GM21447 (cell line): ENCODE results near the gene FAM83C.

ENCODE experiments used
- ATAC-seq: cut with Tn5 transposase; IDR thresholded peaks from one replicate; pipeline ENCODE4 v1.9.1; 2021; ENCODE audit not compliant: unreplicated experiment

Gene FAM83C

GRCh38 chr20:35284992-35285805 lies 7.0 kb downstream of the FAM83C start:
- ATAC-seq = no peak

DNA sequence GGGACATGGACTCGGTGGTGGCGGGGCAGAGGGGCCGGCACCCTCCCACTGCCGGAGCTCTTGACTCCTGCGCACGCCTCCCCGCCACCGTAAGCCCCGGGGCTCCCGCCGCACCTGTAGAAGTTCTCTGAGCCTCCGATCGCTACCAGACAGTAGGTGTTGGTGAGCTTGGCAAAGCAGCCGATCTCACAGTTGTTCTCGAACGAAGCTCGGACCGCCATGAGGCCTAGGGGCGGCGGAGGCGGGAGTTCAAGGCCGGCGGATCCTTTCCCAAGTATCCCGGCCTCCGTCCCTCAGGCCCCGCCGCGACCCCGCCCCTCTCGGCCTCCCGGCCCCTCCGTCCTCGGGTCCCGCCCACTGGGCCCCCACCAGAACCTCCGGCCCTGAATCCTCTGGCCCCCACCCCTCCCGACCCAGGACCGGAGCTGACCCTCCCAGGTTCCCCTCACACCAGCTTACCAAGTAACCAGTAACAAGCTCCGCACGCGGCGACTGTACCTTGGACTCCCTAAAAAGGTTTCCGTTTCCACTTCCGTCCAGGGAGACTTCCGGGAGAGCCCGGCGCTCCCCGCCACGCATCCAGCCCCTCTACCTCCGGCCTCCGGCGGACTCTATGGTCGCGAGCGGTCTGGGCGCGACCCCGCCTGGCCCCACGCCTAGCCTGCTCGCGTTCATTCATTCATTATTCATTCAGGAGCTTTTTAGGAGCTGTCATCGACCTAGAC lies 7.8 kb downstream of the FAM83C start, which contains the start of gene EIF6:
EIF6 (minus strand) TSS at position 506 of the 725 bp plus-strand sequence; CDS start at position 221, 285 bp downstream.
- peak; percentile 70 for ATAC-seq

DNA sequence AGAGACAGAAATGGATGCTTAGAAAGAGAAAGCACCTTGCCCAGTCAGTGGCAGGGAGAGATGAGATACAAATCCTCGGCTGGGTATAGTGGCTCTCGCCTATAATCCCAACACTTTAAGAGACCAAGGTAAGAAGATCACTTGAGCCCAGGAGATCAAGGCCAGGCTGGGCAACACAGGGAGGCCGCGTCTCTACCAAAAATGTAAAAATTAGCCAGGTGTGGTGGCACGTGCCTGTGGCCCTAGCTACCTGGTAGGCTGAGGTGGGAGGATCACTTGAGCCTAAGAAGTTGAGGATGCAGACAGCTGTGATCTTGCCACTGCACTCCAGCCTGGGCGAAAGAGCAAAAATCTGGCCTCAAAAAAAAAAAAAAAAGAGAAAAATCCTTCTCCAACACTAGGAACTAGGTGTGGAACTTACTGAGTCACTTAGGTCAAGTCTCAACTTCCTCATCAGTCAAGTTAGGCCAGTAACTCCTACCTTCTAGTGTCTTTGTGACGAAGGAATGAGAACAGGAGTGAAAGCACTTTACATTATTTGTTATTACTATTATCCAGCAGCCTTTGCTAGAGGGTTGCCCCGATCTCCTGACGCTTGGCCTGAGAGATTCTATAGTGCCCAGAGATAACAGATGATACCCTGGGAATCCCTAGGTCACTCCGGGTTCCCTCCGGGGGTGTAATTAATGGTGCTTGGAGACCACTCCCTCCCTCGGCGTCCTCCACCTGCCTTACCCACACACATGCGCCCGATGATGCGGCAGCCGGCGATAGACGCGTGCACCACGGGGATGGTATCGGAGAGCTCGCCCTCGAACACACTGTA lies 8.6 kb downstream of the FAM83C start:
- ATAC-seq = no peak

DNA sequence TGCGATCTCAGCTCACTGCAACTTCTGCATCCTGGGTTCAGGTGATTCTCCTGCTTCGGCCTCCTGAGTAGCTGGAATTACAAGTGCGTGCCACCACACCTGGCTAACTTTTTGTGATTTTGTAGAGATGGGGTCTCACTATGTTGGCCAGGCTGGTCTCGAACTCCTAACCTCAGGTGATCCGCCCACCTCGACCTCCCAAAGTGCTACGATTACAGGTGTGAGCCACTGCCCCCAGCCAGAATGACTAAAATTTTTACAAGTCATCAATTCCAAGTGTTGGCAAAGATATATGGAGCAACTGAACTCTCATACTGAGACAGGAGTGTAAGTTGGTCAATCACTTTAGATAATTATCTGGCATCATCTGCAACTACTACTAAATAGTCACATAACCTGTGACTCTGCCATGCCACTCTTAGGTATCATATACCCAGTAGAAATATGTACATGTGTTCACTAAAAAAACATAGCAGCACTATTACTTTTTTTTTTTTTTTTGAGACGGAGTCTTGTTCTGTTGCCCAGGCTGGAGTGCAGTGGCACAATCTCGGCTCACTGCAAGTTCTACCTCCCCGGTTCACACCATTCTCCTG lies 10.6 kb downstream of the FAM83C start:
- ATAC-seq = no peak

DNA sequence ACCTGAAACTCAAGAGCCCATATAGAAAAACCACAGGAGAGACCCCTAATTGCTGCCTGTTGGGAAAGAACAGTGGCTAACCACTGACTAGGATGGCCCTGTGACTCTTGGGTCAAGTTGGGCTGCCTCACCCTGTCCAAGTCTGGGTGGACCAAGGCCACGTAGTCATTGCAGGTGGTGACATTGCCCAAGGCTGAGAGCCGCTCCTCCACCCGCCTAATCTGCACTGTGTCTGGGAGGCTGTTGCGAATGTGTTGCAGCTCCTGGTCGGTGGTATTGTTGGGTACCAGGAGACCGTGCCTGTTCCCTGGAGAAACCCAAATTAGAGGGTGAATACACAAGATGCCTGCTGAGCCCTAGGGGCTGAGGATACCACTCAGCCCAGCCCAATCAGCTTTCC lies 11.7 kb downstream of the FAM83C start:
- no peak for ATAC-seq

DNA sequence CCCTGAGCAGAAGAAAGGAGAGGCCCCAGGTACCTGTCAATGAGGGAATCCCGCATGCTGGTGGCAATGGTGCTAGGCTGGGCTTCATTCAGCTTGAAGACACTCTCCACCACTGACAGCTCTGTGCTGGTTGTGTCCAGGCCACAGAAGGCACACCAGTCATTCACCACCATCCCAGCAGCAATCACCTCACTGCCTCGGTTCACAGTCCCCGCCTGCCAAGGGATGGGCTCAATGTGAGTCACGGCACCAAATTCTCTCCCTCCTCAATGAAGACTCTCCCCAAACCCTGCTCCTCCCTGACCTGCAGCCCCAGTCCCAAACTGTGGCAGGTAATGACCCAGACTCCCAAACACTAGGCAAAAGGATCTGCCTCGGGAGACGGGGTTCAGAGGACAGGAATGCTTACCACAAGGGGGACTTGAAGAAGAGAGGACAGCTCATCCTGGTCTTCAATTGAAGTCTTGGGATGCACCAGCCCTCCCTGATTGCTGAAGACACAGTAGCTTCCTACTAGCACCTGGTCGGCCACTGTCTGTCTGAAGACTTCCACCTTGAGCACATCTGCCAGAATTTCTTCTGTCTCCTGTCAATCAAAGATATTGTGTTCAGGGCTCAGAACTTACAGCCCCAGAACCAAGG lies 12.6 kb downstream of the FAM83C start:
- ATAC-seq = no peak

GRCh38 chr20:35279040-35279439 lies 13.2 kb downstream of the FAM83C start:
- no peak for ATAC-seq

- ATAC-seq = peak; percentile 76
Measured at GRCh38 chr20:35277531-35278395, 14.5 kb downstream of the FAM83C start, which contains the start of gene MMP24OS. TSS of gene MMP24OS (minus strand) at chr20:35278122. CDS start at chr20:35277929, 193 bp downstream.

- no peak for ATAC-seq
Measured at GRCh38 chr20:35277127-35277526, 15.1 kb downstream of the FAM83C start.

DNA sequence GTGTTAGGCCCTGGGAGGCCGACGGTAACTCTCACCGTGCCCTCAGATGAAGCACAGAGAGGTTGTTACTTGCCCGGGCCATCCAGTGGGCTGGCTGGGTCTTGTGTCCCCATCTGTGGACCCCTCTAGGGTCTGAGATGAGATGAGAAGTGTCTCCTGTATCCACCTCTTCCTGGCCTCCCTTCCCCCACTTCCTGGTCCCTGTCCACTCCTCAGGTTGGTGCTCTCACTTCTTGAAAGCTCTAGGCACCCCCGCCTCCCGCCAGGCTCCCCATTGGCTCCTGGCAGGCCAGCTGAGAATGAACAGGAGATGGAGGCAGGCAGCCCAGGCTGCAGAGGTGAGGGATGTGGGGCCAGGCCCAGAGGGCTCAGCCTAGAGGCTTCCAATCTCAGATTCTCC lies 15.8 kb downstream of the FAM83C start:
- no peak for ATAC-seq

DNA sequence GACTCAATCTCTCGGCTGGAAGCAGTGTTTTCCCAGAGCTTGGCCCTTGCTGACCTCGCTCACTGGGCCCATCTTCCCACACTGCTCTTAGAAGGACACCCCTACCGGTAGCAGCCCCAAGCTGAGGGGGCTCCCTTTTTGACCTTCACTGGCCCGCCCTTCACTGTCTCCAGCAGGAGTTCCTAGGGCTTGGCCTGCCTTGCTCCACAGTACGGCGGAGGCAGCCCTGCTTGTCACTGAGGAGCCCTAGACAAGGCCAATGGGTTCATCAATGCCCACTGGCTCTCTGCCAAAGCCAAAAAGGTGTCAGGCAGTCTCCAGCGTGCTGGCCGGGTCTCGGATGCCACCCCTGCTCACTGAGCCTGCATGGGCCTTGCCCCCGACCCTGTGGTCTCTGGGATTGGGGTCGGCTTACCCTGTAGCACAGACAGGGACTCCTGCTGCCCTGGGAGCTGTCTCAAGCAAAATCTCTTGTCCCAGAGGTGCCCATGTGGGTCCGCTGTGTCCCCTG lies 16.4 kb downstream of the FAM83C start:
- ATAC-seq = no peak

DNA sequence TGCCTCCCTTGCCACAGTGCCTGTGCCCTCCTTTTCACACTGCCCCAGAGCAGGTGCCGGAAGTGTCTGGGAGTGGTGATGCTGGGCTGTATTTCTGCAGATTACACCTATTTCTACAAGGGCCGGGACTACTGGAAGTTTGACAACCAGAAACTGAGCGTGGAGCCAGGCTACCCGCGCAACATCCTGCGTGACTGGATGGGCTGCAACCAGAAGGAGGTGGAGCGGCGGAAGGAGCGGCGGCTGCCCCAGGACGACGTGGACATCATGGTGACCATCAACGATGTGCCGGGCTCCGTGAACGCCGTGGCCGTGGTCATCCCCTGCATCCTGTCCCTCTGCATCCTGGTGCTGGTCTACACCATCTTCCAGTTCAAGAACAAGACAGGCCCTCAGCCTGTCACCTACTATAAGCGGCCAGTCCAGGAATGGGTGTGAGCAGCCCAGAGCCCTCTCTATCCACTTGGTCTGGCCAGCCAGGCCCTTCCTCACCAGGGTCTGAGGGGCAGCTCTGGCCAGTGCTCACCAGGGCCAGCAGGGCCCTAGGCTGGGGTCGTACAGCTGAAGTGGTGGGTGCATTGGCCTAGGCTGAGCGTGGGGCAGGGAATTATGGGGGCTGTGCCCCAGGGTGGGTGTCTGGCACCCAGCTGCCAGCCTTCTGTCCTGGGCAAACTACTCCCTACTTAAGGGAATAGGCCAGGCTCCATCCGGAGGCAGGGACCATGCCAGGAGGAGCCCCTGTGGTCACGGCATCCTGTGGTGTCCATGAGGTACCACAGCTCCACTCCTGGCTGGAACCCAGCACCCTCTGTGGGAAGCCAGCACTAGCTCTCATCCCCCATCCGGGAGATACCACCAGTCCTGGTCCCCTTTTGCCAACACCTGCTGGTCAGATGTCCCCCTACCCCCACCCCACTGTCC lies 17.8 kb downstream of the FAM83C start:
- ATAC-seq = no peak

- no peak for ATAC-seq
Measured at GRCh38 chr20:35273449-35274171, 18.6 kb downstream of the FAM83C start.

GRCh38 chr20:35271904-35272303 lies 20.3 kb downstream of the FAM83C start:
- no peak for ATAC-seq

DNA sequence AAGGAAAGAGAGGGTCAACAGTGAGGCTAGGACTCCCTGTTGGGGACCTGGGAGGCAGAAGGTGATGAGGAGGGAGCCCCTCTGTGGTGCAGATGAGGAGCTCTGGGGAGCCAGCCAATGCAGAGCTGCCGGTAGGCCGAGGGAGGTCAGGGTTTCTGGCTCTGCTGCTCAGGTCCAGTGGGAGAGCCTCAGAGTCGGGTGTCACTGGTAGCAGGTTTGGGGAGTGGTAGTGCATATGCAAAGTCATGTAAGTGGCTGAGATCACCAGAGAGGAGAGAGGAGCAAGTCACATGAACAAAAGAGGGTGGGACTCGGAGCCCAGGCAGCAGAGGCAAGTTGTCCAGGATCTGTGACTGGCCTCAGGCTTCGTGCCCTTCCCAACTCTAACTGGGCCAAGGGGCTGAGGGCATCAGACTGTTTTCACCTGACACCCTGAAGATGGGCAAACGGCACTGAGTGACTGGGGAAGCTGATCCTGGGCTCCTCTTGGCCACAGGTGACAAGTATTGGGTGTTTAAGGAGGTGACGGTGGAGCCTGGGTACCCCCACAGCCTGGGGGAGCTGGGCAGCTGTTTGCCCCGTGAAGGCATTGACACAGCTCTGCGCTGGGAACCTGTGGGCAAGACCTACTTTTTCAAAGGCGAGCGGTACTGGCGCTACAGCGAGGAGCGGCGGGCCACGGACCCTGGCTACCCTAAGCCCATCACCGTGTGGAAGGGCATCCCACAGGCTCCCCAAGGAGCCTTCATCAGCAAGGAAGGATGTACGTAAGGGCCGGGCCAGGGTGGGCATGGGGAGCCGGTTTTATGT lies 20.9 kb downstream of the FAM83C start:
- no peak for ATAC-seq

GRCh38 chr20:35270021-35270902 lies 22.0 kb downstream of the FAM83C start:
- no peak for ATAC-seq
